Endothelial cell (in vitro differentiated cells): ENCODE data around the gene COMMD6. TPM values are rescaled to one million over a fixed set of nuclear protein-coding genes. Genes with fewer than 3 reads are reported as not detected.

Experiments used
- DNase-seq: peaks from one replicate; pipeline ENCODE4 v3.0.0; 2021; ENCODE audit warnings: low spot score
- H3K27ac Mint-ChIP-seq: one replicate; pipeline ENCODE4 v1.8.0; 2021; ENCODE audit warnings: mixed read lengths, inconsistent platforms; ENCODE audit not compliant: unreplicated experiment
- H3K27me3 Mint-ChIP-seq: one replicate; pipeline ENCODE4 v1.8.0; 2021; ENCODE audit warnings: mild to moderate bottlenecking, moderate library complexity, mixed read lengths, inconsistent platforms; ENCODE audit not compliant: unreplicated experiment
- H3K36me3 Mint-ChIP-seq: one replicate; pipeline ENCODE4 v1.8.0; 2021; ENCODE audit warnings: mild to moderate bottlenecking, low read depth, mixed read lengths, inconsistent platforms; ENCODE audit not compliant: unreplicated experiment
- H3K4me1 Mint-ChIP-seq: one replicate; pipeline ENCODE4 v1.8.0; 2021; ENCODE audit warnings: mild to moderate bottlenecking, mixed read lengths, inconsistent platforms; ENCODE audit not compliant: unreplicated experiment
- H3K4me3 Mint-ChIP-seq: one replicate; pipeline ENCODE4 v1.8.0; 2021; ENCODE audit warnings: mild to moderate bottlenecking, mixed read lengths, inconsistent platforms; ENCODE audit not compliant: unreplicated experiment
- H3K9me3 Mint-ChIP-seq: one replicate; pipeline ENCODE4 v1.8.0; 2021; ENCODE audit warnings: mixed read lengths, inconsistent platforms; ENCODE audit not compliant: unreplicated experiment
- CTCF ChIP-seq: fragments of 200-600 bp; sonication (generic); IDR thresholded peaks from one replicate; pipeline ENCODE4 v1.5.0; 2021; ENCODE audit warnings: antibody characterized with exemption; ENCODE audit not compliant: unreplicated experiment
- total RNA-seq: library from RNA; stranded (reverse); fragmentation: NEBNext Ultra II Directional; extraction: Animal tissue kit (Norgen Biotek cat#: 25700); gene quantifications from one replicate; pipeline ENCODE4 v1.2.1, GENCODE V29; 2021; ENCODE audit not compliant: unreplicated experiment

Gene COMMD6
- total RNA-seq, 1 donor from 2014 or later, result 137 TPM

- no peaks in the 10 kb centered on the region for H3K36me3 Mint-ChIP-seq
- H3K4me1 Mint-ChIP-seq, result no peaks in the 10 kb centered on the region
- H3K4me3 Mint-ChIP-seq, result no peak overlapping the region
- H3K27ac Mint-ChIP-seq, result no peak overlapping the region
- DNase-seq, result no peak
- H3K9me3 Mint-ChIP-seq, result no peaks in the 10 kb centered on the region
- TF ChIP-seq CTCF, result no peak
- H3K27me3 Mint-ChIP-seq, result peaks cover 1% of the 10 kb centered on the region
Observed at GRCh38 chr13:75514080-75514995, 23.3 kb downstream of the COMMD6 start.

GRCh38 chr13:75513271-75513670 lies 24.4 kb downstream of the COMMD6 start:
- Mint-ChIP-seq H3K9me3 (no peaks in the 10 kb centered on the region), H3K4me3 (no peak overlapping the region), H3K27ac (no peak overlapping the region), H3K36me3 (no peaks in the 10 kb centered on the region), H3K4me1 (no peaks in the 10 kb centered on the region), H3K27me3 (peaks cover 1% of the 10 kb centered on the region)
- TF ChIP-seq CTCF, result no peak
- DNase-seq, result no peak

GRCh38 chr13:75512253-75512652 lies 25.4 kb downstream of the COMMD6 start:
- no peak for TF ChIP-seq CTCF
- Mint-ChIP-seq H3K4me3 (no peak overlapping the region), H3K27ac (no peak overlapping the region), H3K9me3 (no peaks in the 10 kb centered on the region), H3K27me3 (peaks cover 1% of the 10 kb centered on the region), H3K4me1 (no peaks in the 10 kb centered on the region), H3K36me3 (no peaks in the 10 kb centered on the region)
- DNase-seq, result no peak

GRCh38 chr13:75511051-75511625 lies 26.5 kb downstream of the COMMD6 start:
- Mint-ChIP-seq H3K4me1 (no peaks in the 10 kb centered on the region), H3K27ac (no peak overlapping the region), H3K4me3 (no peak overlapping the region), H3K27me3 (peaks cover 1% of the 10 kb centered on the region), H3K9me3 (no peaks in the 10 kb centered on the region), H3K36me3 (no peaks in the 10 kb centered on the region)
- no peak for DNase-seq
- no peak for TF ChIP-seq CTCF

DNA sequence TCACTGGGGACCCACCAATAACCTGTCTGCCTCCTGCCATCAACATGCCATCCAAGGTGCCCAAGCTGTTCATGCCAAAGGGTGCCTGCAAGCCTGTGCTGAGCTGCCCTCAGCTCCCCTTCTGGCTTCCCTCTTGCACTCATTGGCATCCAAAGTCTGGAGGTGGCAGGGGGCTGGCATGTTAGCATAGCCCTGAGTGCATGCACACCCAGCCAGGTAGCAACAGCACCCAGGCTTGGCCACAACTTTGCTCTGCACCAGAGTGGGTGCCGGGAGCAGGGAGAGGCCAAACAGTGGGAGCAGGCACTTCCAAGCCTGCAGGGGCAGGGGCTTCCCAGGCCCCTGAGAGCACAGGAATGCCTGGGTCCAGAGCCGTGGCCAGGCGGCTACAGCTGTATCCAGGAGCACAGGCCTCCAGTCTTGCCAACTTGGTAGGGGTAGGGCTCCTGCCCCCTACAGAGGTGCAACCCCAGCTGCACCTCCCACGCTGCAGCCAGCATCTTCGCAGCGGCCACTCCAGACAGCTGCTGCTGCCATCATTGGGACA lies 29.6 kb downstream of the COMMD6 start:
- H3K27me3 Mint-ChIP-seq, result peaks cover 1% of the 10 kb centered on the region
- H3K36me3 Mint-ChIP-seq, result no peaks in the 10 kb centered on the region
- TF ChIP-seq CTCF, result no peak
- H3K4me3 Mint-ChIP-seq, result no peak overlapping the region
- no peak for DNase-seq
- peaks cover 3% of the 10 kb centered on the region for H3K4me1 Mint-ChIP-seq
- H3K27ac Mint-ChIP-seq, result no peak overlapping the region
- H3K9me3 Mint-ChIP-seq, result no peaks in the 10 kb centered on the region
